ENCODE measurements around the gene ZNF213. TPM values are rescaled to one million over a fixed set of nuclear protein-coding genes. Genes with fewer than 3 reads are reported as not detected.

ZNF213 gene
- total and polyA plus RNA-seq, 2 experiments from 2014 or later: 3.4 to 4.0 TPM

DNA sequence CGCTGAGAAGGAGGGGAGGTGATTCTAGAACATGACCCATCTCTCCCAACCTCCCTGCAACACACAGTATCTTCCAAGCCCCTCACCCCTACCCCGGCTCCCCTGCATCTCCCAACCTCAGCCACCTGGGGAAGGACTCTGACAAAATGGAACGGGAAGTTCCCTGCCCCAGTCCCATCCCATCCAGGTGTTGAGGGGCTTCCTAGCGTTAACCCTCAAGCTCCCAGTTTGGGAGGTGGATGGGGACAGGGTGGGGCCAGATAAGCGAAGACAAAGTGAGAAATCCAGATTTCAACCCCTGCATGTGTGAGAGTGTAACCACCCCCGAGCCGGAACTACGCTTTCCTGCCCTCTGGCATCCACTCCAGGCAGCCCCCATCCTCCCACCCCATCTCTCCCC, 37.6 kb upstream of the ZNF213 start:
- H3K4me3 ChIP-seq: no peak overlapping the region
- TF ChIP-seq EZH2phosphoT487 (IDR thresholded peaks at IDR 0.05; ENCODE audit: low read depth, severe bottlenecking, unreplicated experiment) (no peak), EZH2 (IDR thresholded peaks at IDR 0.05; ENCODE audit: borderline replicate concordance) (no peak), CTCF (IDR thresholded peaks at IDR 0.05; ENCODE audit: poor library complexity) (no peak)

GRCh38 chr16:3098459-3099394, 36.1 kb upstream of the ZNF213 start, which contains the start of gene ZSCAN10:
TSS of gene ZSCAN10 (minus strand) at chr16:3099294. CDS start at chr16:3092937, 6,357 bp downstream.
- no peak within 1 kb of the TSS for H3K4me3 ChIP-seq
- H3K27ac ChIP-seq: no peak within 1 kb of the TSS
- H3K4me1 ChIP-seq (ENCODE audit: insufficient read depth): peaks cover 4% of the 10 kb centered on the region
- WGBS (ENCODE audit: low lambda C conversion rate, missing lambda C conversion rate): 29% methylated on average over 20 of the region's 21 CpGs
- H3K79me2 ChIP-seq: no peaks in the 10 kb centered on the region
- no peaks in the 10 kb centered on the region for H3K9me3 ChIP-seq (ENCODE audit: low read depth)
- no peaks in the 10 kb centered on the region for H4K20me1 ChIP-seq (ENCODE audit: insufficient read depth, poor library complexity, severe bottlenecking)
- no peaks in the 10 kb centered on the region for H3K36me3 ChIP-seq (replicated peaks; ENCODE audit: insufficient read depth, low read depth)
- peak within 1 kb of the TSS; percentile 40 for H2AFZ ChIP-seq
- peaks cover 10% of the 10 kb centered on the region for H3K27me3 ChIP-seq
- no peak for DNase-seq (ENCODE audit: low spot score)
- no peaks in the 10 kb centered on the region for H3K9me2 ChIP-seq (replicated peaks; ENCODE audit: insufficient read depth)
- TF ChIP-seq CTCF (IDR thresholded peaks at IDR 0.05; ENCODE audit: poor library complexity) (no peak), EZH2phosphoT487 (IDR thresholded peaks at IDR 0.05; ENCODE audit: low read depth, severe bottlenecking, unreplicated experiment) (no peak), EZH2 (IDR thresholded peaks at IDR 0.05; ENCODE audit: borderline replicate concordance) (no peak)
- peak within 1 kb of the TSS; percentile 79 for H3K4me2 ChIP-seq

More for the DNA sequence above, 37.6 kb upstream of the ZNF213 start:
- H3K9me3 ChIP-seq (ENCODE audit: low read depth): no peaks in the 10 kb centered on the region
- peaks cover 4% of the 10 kb centered on the region for H3K4me1 ChIP-seq (ENCODE audit: insufficient read depth)
- WGBS (ENCODE audit: low lambda C conversion rate, missing lambda C conversion rate): 56% methylated on average over 8 of the region's 8 CpGs
- H3K27me3 ChIP-seq: peaks cover 10% of the 10 kb centered on the region
- DNase-seq (ENCODE audit: low spot score): no peak
- H4K20me1 ChIP-seq (ENCODE audit: insufficient read depth, poor library complexity, severe bottlenecking): no peaks in the 10 kb centered on the region
- H3K36me3 ChIP-seq (replicated peaks; ENCODE audit: insufficient read depth, low read depth): no peaks in the 10 kb centered on the region
- no peak overlapping the region for H2AFZ ChIP-seq
- no peaks in the 10 kb centered on the region for H3K79me2 ChIP-seq
- no peaks in the 10 kb centered on the region for H3K9me2 ChIP-seq (replicated peaks; ENCODE audit: insufficient read depth)
- H3K4me2 ChIP-seq: no peak overlapping the region
- H3K27ac ChIP-seq: no peak overlapping the region

- WGBS (ENCODE audit: low lambda C conversion rate, missing lambda C conversion rate): 33% methylated on average over 5 of the region's 5 CpGs
- H3K36me3 ChIP-seq (replicated peaks; ENCODE audit: insufficient read depth, low read depth): no peaks in the 10 kb centered on the region
- DNase-seq (ENCODE audit: low spot score): no peak
- H3K9me2 ChIP-seq (replicated peaks; ENCODE audit: insufficient read depth): no peaks in the 10 kb centered on the region
- H3K27me3 ChIP-seq: peaks cover 10% of the 10 kb centered on the region
- H3K27ac ChIP-seq: no peak overlapping the region
- H3K79me2 ChIP-seq: no peaks in the 10 kb centered on the region
- H3K9me3 ChIP-seq (ENCODE audit: low read depth): no peaks in the 10 kb centered on the region
- no peak overlapping the region for H3K4me3 ChIP-seq
- TF ChIP-seq CTCF (IDR thresholded peaks at IDR 0.05; ENCODE audit: poor library complexity): no peak
- TF ChIP-seq EZH2phosphoT487 (IDR thresholded peaks at IDR 0.05; ENCODE audit: low read depth, severe bottlenecking, unreplicated experiment): no peak
- no peak for TF ChIP-seq EZH2 (IDR thresholded peaks at IDR 0.05; ENCODE audit: borderline replicate concordance)
- H2AFZ ChIP-seq: no peak overlapping the region
- no peaks in the 10 kb centered on the region for H4K20me1 ChIP-seq (ENCODE audit: insufficient read depth, poor library complexity, severe bottlenecking)
- H3K4me1 ChIP-seq (ENCODE audit: insufficient read depth): peaks cover 4% of the 10 kb centered on the region
- H3K4me2 ChIP-seq: peak overlapping the region; percentile 79
Measured at GRCh38 chr16:3099395-3099731, 35.5 kb upstream of the ZNF213 start.
